Natural killer cell treated with Interleukin-12 subunit alpha and Interleukin-12 subunit beta and Interleukin-15 and Interleukin-18, amount 100 ng/mL, for 72 hours (primary cell): ENCODE results near the gene NUDT16L1. TPM values are rescaled to one million over a fixed set of nuclear protein-coding genes. Genes with fewer than 3 reads are reported as not detected.
A peak's percentile ranks its signal among the peaks of the same experiment; 100 is the strongest.
"Not testable (repeated sequence)": the region's sequence is repeated elsewhere in the genome, so short reads cannot be mapped to it uniquely, and the experiment has no call there.

Experiments used
- ATAC-seq, 2 donors: fragments of 150-1000 bp; cut with Tn5 transposase in 1 of 2; sonication (Bioruptor Pico), chemical (Tn5 transposase) in 1 of 2; 2 replicates each; pipeline ENCODE4 v1.10.0; 2021
- DNase-seq: peaks from one replicate; pipeline ENCODE4 v3.0.0; 2022; ENCODE audit warnings: low spot score
- H3K27ac Mint-ChIP-seq, 2 donors: 1 replicate in 1 of 2; 2 replicates in 1 of 2; pipeline ENCODE4 v1.8.0; 2022; ENCODE audit warnings: mixed read lengths in 2 of 2, mild to moderate bottlenecking in 1 of 2, moderate library complexity in 1 of 2
- H3K27me3 Mint-ChIP-seq, 2 donors: 1 replicate in 1 of 2; 2 replicates in 1 of 2; pipeline ENCODE4 v1.8.0; 2022; ENCODE audit warnings: mixed read lengths in 2 of 2
- H3K36me3 Mint-ChIP-seq: one replicate; pipeline ENCODE4 v1.8.0; 2022; ENCODE audit warnings: mixed read lengths
- H3K4me1 Mint-ChIP-seq, 2 donors: 1 replicate in 1 of 2; 2 replicates in 1 of 2; pipeline ENCODE4 v1.8.0; 2022; ENCODE audit warnings: low read depth in 2 of 2, mixed read lengths in 2 of 2, mild to moderate bottlenecking in 1 of 2
- H3K4me3 Mint-ChIP-seq: one replicate; pipeline ENCODE4 v1.8.0; 2022; ENCODE audit warnings: mixed read lengths
- H3K9me3 Mint-ChIP-seq: 2 replicates; pipeline ENCODE4 v1.8.0; 2022; ENCODE audit warnings: mixed read lengths
- total RNA-seq, 2 donors: library from RNA; stranded (reverse); gene quantifications; one replicate each; pipeline ENCODE4 v1.2.3, GENCODE V29; 2022

The NUDT16L1 gene
- total RNA-seq, 2 donors from 2014 or later: 37.3 to 57.0 TPM

DNA sequence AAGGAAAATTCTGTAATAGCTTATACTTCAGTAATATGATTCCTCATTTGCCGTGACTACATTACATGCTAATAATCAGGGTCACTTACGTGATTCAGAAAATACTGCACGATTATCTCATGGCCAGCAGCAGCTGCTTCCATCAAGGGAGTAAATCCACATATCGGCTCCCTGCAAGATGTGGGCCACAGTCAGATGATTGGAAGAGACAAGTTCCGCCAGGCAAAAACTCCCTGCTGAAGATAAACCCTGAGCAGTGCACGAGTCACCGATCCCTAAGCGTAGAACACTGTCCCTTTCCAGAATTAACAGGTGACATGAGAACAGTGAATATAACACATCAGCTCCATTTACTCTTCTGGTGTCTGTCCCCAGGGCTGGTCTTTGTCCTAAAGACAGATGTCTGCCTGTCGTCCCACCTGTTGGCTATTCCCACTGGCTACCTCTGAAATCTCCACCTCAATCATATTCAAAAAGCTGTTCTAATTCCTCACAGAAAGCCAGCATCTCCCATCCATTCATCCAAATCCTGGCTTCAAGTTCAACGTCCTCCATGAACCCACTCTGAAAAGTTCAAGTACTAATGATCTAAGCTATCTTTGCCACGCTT is 31.4 kb downstream of the NUDT16L1 start:
- peaks cover 0 to 2% of the 10 kb centered on the region in 2 donors for H3K4me1 Mint-ChIP-seq
- H3K27me3 Mint-ChIP-seq: no peaks in the 10 kb centered on the region
- H3K9me3 Mint-ChIP-seq: no peaks in the 10 kb centered on the region
- no peak overlapping the region for H3K27ac Mint-ChIP-seq
- H3K4me3 Mint-ChIP-seq: no peak overlapping the region
- no peak for DNase-seq
- no peak for ATAC-seq
- H3K36me3 Mint-ChIP-seq: no peaks in the 10 kb centered on the region

- no peaks in the 10 kb centered on the region for H3K36me3 Mint-ChIP-seq
Observed at GRCh38 chr16:4726616-4727015, 33.3 kb downstream of the NUDT16L1 start.

DNA sequence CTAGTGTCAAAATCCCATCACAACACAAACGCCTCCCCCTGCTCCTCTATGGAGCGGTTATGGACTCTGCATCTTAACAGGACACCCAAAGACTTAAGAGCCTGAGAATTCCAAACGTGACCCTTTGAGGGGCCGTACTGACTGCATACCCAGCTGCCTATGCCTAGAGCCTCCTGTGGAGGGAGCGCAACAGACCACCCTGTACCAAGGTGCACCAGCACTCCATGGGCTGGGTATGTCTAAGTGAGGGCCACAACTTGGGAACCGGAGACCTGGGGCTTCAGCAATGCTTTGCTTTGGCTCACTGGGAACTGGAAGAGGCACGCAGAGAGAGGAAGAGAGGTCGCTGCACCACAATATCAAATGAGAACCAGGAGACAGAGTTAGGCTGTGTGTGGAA is 35.3 kb downstream of the NUDT16L1 start:
- peak overlapping the region in 1 of 2 donors; percentile 51 for H3K27ac Mint-ChIP-seq

More at GRCh38 chr16:4726616-4727015, 33.3 kb downstream of the NUDT16L1 start:
- H3K4me1 Mint-ChIP-seq: peaks cover 0 to 2% of the 10 kb centered on the region in 2 donors
- H3K27ac Mint-ChIP-seq: no peak overlapping the region
- H3K9me3 Mint-ChIP-seq: no peaks in the 10 kb centered on the region
- no peaks in the 10 kb centered on the region for H3K27me3 Mint-ChIP-seq
- H3K4me3 Mint-ChIP-seq: no peak overlapping the region
- DNase-seq: no peak
- ATAC-seq: no peak

GRCh38 chr16:4729876-4730275 is 36.5 kb downstream of the NUDT16L1 start:
- Mint-ChIP-seq H3K36me3 (no peaks in the 10 kb centered on the region), H3K4me1 (peaks cover 7% of the 10 kb centered on the region in 2 donors), H3K27ac (no peak overlapping the region), H3K4me3 (no peak overlapping the region), H3K27me3 (no peaks in the 10 kb centered on the region), H3K9me3 (no peaks in the 10 kb centered on the region)
- ATAC-seq (no peak), DNase-seq (no peak)

More for the DNA sequence above, 35.3 kb downstream of the NUDT16L1 start:
- DNase-seq (no peak), ATAC-seq (no peak)
- Mint-ChIP-seq H3K36me3 (no peaks in the 10 kb centered on the region), H3K4me1 (peaks cover 4 to 6% of the 10 kb centered on the region in 2 donors), H3K9me3 (no peaks in the 10 kb centered on the region), H3K27me3 (no peaks in the 10 kb centered on the region), H3K4me3 (no peak overlapping the region)

DNA sequence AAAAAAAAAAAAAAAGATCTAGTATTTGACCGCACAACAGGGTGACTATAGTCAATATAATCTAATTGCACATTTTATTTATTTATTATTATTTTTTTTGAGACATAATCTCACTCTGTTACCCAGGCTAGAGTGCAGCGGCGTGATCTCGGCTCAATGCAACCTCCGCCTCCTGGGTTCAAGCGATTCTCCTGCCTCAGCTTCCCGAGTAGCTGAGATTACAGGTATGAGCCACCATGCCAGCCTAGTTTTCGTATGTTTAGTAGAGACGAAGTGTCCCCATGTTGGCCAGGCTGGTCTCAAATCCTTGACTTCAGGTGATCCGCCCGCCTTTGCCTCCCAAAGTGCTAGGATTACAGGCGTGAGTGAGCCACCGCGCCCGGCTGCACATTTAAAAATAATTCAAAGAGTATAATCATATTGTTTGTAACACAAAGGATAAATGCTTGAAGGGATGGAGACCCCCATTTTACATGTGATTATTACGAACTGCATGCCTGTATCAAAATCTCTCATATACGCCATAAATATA is 39.9 kb downstream of the NUDT16L1 start:
- H3K4me1 Mint-ChIP-seq: peaks cover 14 to 17% of the 10 kb centered on the region in 2 donors

DNA sequence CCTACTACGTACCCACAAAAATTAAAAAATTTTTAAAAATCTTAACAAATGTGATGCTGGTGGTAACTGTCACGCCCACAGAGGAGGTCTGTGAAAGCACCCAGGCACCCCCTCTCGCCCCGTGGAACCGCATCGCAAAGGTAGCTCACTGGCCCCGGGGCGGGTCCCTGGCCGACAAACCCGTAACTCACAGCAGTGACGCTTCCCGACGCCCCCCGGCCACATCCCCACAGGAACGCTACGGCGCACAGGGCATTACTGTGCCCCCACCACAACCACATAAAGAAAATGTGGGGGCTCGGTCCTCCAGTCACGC is 40.3 kb downstream of the NUDT16L1 start:
- peak overlapping the region; percentile 89 for H3K4me3 Mint-ChIP-seq
- H3K27ac Mint-ChIP-seq: peak overlapping the region; percentile 79 to 88
- no peaks in the 10 kb centered on the region for H3K27me3 Mint-ChIP-seq
- H3K9me3 Mint-ChIP-seq: no peaks in the 10 kb centered on the region
- ATAC-seq (peak in 1 of 2 donors; percentile 0), DNase-seq (no peak)
- peaks cover 14 to 17% of the 10 kb centered on the region in 2 donors for H3K4me1 Mint-ChIP-seq
- H3K36me3 Mint-ChIP-seq: no peaks in the 10 kb centered on the region

More for the DNA sequence above, 39.9 kb downstream of the NUDT16L1 start:
- H3K4me3 Mint-ChIP-seq: peak overlapping the region; percentile 89
- DNase-seq (no peak), ATAC-seq (no peak)
- H3K9me3 Mint-ChIP-seq: no peaks in the 10 kb centered on the region
- peak overlapping the region; percentile 79 to 88 for H3K27ac Mint-ChIP-seq
- H3K27me3 Mint-ChIP-seq: no peaks in the 10 kb centered on the region
- H3K36me3 Mint-ChIP-seq: no peaks in the 10 kb centered on the region

GRCh38 chr16:4734063-4734729 is 40.8 kb downstream of the NUDT16L1 start, which contains the start of the genes ANKS3 and DNAAF8:
TSS of gene ANKS3 (minus strand) at chr16:4734271. CDS start at chr16:4730149, 4,122 bp downstream.
TSS of gene DNAAF8 (plus strand) at chr16:4734537. CDS start at chr16:4736515, 1,978 bp downstream.
- DNase-seq (peak; percentile 95), ATAC-seq (peak; percentile 88 to 96)
- Mint-ChIP-seq H3K4me3 (peak within 1 kb of the TSS; percentile 89), H3K27me3 (no peaks in the 10 kb centered on the region), H3K36me3 (no peaks in the 10 kb centered on the region), H3K4me1 (peaks cover 14 to 17% of the 10 kb centered on the region in 2 donors), H3K9me3 (no peaks in the 10 kb centered on the region), H3K27ac (peak within 1 kb of the TSS; percentile 79 to 88)

DNA sequence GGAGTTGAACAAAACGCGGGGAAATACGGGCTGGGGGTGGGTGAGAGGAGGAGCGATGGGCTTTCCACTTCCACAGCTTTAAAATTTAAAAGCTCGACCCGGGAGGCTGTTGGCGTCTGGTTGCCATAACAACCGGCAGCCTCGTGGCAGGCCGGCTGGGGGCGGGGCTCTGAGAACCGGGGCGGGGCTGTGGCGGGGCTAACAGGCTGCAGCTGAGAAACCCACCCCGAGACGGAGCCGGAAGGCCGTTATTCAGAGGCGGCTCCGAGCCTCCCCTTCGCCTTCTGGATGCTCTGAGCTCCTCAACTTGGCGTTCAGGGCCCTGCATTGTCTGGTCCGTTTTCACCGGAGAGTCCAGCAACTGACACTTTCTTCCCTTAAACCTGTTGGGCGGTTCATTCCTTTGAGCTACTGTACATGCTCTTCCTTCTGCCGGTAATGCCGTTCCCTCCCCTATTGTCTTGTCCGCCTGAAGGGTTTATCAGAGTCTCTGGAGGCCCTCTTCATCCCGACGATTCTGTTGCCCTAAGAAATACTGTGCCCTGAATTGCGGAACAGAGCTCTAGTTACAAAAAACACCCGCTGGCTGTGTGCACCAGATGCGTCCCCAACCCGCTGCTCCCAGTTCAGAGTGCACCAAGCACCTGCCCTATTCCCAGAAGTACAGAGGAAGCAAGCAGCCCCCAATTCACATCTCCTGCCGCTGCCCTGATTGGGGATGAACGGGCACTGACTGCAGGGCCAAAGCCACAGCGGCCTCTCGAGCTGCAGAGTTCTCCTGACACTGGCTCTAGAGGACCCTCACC is 41.6 kb downstream of the NUDT16L1 start:
- peak; percentile 87 for ATAC-seq
- peak; percentile 94 for DNase-seq
- H3K4me3 Mint-ChIP-seq: peak overlapping the region; percentile 89
- H3K36me3 Mint-ChIP-seq: no peaks in the 10 kb centered on the region
- H3K27me3 Mint-ChIP-seq: no peaks in the 10 kb centered on the region
- H3K4me1 Mint-ChIP-seq: peaks cover 14 to 17% of the 10 kb centered on the region in 2 donors
- H3K27ac Mint-ChIP-seq: peak overlapping the region; percentile 79 to 88
- no peaks in the 10 kb centered on the region for H3K9me3 Mint-ChIP-seq

DNA sequence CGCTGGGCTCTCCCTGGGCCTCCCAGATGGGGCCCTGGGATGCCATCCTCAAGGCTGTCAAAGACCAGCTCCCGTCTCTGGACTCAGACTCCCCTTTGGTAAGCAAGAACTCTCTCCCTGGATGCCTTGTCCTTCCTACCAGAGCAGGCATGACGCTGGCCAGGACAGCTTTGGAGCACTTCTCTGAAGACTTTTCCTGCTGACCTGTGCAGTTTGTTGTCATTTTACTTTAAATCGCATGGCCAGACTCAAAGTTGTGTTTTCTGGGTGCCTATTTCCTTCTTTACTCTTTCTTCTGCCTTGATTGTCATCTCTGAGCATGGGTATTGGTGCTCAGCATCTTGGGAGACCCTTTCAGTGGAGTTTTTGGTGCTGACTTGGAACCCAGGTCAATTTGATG is 43.2 kb downstream of the NUDT16L1 start:
- Mint-ChIP-seq H3K9me3 (no peaks in the 10 kb centered on the region), H3K27ac (peak overlapping the region in 1 of 2 donors; percentile 69), H3K27me3 (no peaks in the 10 kb centered on the region), H3K4me1 (peaks cover 14 to 17% of the 10 kb centered on the region in 2 donors), H3K4me3 (no peak overlapping the region), H3K36me3 (no peaks in the 10 kb centered on the region)
- DNase-seq (no peak), ATAC-seq (no peak)

DNA sequence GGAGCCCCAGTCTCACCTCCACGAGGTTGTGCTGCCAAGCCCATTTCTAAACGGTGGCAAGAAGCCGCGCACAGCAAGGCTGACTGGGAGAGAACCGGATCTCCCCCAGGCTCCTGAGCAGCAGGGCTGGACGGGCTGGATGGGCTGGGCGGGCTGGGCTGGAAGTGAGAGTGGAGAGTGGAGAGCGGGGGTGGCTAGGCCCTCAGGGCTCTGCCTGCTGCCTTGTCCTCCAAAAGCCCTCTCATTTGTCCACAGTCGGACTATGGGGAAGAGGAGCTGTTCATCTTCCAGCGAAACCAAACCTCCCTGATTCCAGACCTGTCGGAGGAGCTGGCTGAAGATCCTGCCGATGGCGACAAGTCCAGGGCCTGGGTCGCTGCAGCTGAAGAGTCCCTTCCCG is 44.2 kb downstream of the NUDT16L1 start:
- Mint-ChIP-seq H3K9me3 (no peaks in the 10 kb centered on the region), H3K36me3 (no peaks in the 10 kb centered on the region), H3K27me3 (no peaks in the 10 kb centered on the region), H3K4me1 (peaks cover 13 to 17% of the 10 kb centered on the region in 2 donors), H3K4me3 (no peak overlapping the region), H3K27ac (no peak overlapping the region)
- ATAC-seq (no peak), DNase-seq (no peak)

- H3K27ac Mint-ChIP-seq, H3K4me3 Mint-ChIP-seq, H3K9me3 Mint-ChIP-seq, ATAC-seq, DNase-seq, H3K36me3 Mint-ChIP-seq, H3K27me3 Mint-ChIP-seq: not testable (repeated sequence)
- peaks cover 8 to 17% of the 10 kb centered on the region in 2 donors for H3K4me1 Mint-ChIP-seq
Observed at GRCh38 chr16:4738370-4738769, 45.0 kb downstream of the NUDT16L1 start.

GRCh38 chr16:4743226-4743878 is 50.0 kb downstream of the NUDT16L1 start:
- H3K27ac Mint-ChIP-seq: no peak overlapping the region
- H3K4me3 Mint-ChIP-seq: no peak overlapping the region
- H3K27me3 Mint-ChIP-seq: peaks cover 0 to 5% of the 10 kb centered on the region in 2 donors
- peaks cover 6 to 13% of the 10 kb centered on the region in 2 donors for H3K4me1 Mint-ChIP-seq
- DNase-seq (no peak), ATAC-seq (no peak)
- no peaks in the 10 kb centered on the region for H3K9me3 Mint-ChIP-seq
- H3K36me3 Mint-ChIP-seq: no peaks in the 10 kb centered on the region

GRCh38 chr16:4744555-4745273 is 51.4 kb downstream of the NUDT16L1 start:
- no peak overlapping the region for H3K27ac Mint-ChIP-seq
- no peak for DNase-seq
- H3K4me3 Mint-ChIP-seq: no peak overlapping the region
- ATAC-seq: no peak
- peaks cover 6 to 13% of the 10 kb centered on the region in 2 donors for H3K4me1 Mint-ChIP-seq
- H3K9me3 Mint-ChIP-seq: no peaks in the 10 kb centered on the region
- peaks cover 0 to 5% of the 10 kb centered on the region in 2 donors for H3K27me3 Mint-ChIP-seq
- no peaks in the 10 kb centered on the region for H3K36me3 Mint-ChIP-seq
